ENCODE results near the gene LSM2. TPM values are rescaled to one million over a fixed set of nuclear protein-coding genes. Genes with fewer than 3 reads are reported as not detected.

Gene LSM2
- total and polyA plus RNA-seq, 9 of the 15 experiments (the other 6 are each of a cell fraction or from before 2014, with no cell fraction given), result 154 to 407 (median 223) TPM

GRCh38 chr6:31814677-31815024 lies 7.9 kb upstream of the LSM2 start (continued):
- no peak for TF ChIP-seq CTCFL (IDR thresholded peaks at IDR 0.05; ENCODE audit: borderline replicate concordance, insufficient read depth, low read depth, low read length, poor library complexity, severe bottlenecking)
- no peak; the same call in 1 of the 2 replicates for TF ChIP-seq STAT5A (IDR thresholded peaks at IDR 0.05; ENCODE audit: borderline replicate concordance, low read length)
- TF ChIP-seq AFF4 (CRISPR knock-in tag; IDR thresholded peaks at IDR 0.05), result no peak
- no peak for TF ChIP-seq SMAD2 (IDR thresholded peaks at IDR 0.05; ENCODE audit: low read depth, low read length)
- no peak for TF ChIP-seq MECOM (CRISPR knock-in tag; IDR thresholded peaks at IDR 0.05)
- TF ChIP-seq ELF2 (CRISPR knock-in tag; IDR thresholded peaks at IDR 0.05), result peak; percentile 76
- TF ChIP-seq HNRNPL (IDR thresholded peaks at IDR 0.05; ENCODE audit: low read depth, low read length), result no peak
- TF ChIP-seq HDAC1 (IDR thresholded peaks at IDR 0.05), result 0 out of 4 replicates have a peak, but pooled peaks of 1 of the 2 experiments have one; percentile 79
- no peak for TF ChIP-seq BHLHE40 (IDR thresholded peaks at IDR 0.05; ENCODE audit: low read length)
- no peak for TF ChIP-seq GABPB1 (CRISPR knock-in tag; IDR thresholded peaks at IDR 0.05)
- no peak for TF ChIP-seq MCM2 (IDR thresholded peaks at IDR 0.05; ENCODE audit: low read depth)
- TF ChIP-seq PYGO2 (tag; IDR thresholded peaks at IDR 0.05), result no peak
- TF ChIP-seq MBD1 (CRISPR knock-in tag; IDR thresholded peaks at IDR 0.05), result no peak
- TF ChIP-seq AFF1 (IDR thresholded peaks at IDR 0.05; ENCODE audit: low read depth in 1 of 2, partially characterized antibody in 2 of 2), result peak in 1 of 2 experiments; percentile 11
- no peak for TF ChIP-seq SNAPC5 (CRISPR knock-in tag; IDR thresholded peaks at IDR 0.05)
- TF ChIP-seq TCFL5 (CRISPR knock-in tag; conservative IDR thresholded peaks at IDR 0.05), result no peak
- TF ChIP-seq PTBP1 (IDR thresholded peaks at IDR 0.05; ENCODE audit: low read depth, low read length), result no peak
